GM23248 (cell line): ENCODE data around the gene ORAI2.

Experiments
- EZH2 ChIP-seq: fragments of 200-600 bp; sonication (generic); IDR thresholded peaks from 2 replicates; pipeline ENCODE4 v1.6.1; 2018; ENCODE audit warnings: antibody characterized with exemption, mild to moderate bottlenecking; ENCODE audit not compliant: insufficient read depth, poor library complexity, severe bottlenecking
- EZH2phosphoT487 ChIP-seq: fragments of 200-600 bp; sonication (generic); IDR thresholded peaks from 2 replicates; pipeline ENCODE4 v1.6.1; 2018; ENCODE audit warnings: antibody characterized with exemption, moderate library complexity, mild to moderate bottlenecking, low read depth; ENCODE audit not compliant: insufficient read depth

DNA sequence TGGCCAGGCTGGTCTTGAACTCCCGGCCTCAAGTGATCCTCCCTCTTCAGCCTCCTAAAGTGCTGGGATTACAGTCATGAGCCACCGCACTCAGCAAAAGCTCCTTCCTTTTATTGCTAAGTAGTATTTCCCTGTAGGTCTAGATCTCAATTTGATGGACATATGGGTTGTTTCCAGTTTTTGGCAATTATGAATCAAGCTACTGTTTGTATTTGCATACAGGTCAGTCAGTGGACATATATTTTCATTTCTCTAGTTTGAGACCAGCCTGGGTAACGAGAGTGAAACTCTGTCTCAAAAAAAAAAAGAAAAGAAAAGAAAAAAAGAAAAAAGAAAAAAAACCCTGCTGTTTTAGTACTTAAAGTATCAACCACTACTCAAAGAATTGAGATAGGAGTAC, 43.6 kb upstream of the ORAI2 start:
- no peak for TF ChIP-seq EZH2phosphoT487
- no peak for TF ChIP-seq EZH2
